Prostate gland (tissue), 2 donors: ENCODE results near the gene ERCC1. TPM values are rescaled to one million over a fixed set of nuclear protein-coding genes. Genes with fewer than 3 reads are reported as not detected.

Experiments used
- DNase-seq: peaks from one replicate; pipeline ENCODE4 v3.0.0-alpha.2; 2019; ENCODE audit warnings: low spot score
- H3K27ac ChIP-seq, 2 donors: fragments of 200-600 bp; sonication (generic); 2 replicates each; pipeline ENCODE4 v1.5.1; 2017 to 2019
- H3K27me3 ChIP-seq: fragments of 200-600 bp; sonication (generic); replicated peaks from 2 replicates; pipeline ENCODE4 v1.5.1; 2019; ENCODE audit not compliant: insufficient read depth
- H3K36me3 ChIP-seq, 2 donors: fragments of 200-600 bp; sonication (generic); 1 replicate in 1 of 2; 2 replicates in 1 of 2; pipeline versions ENCODE4 v1.5.1 to v1.8.1; 2017 to 2019
- H3K4me1 ChIP-seq: fragments of 200-600 bp; sonication (generic); replicated peaks from 2 replicates; pipeline ENCODE4 v1.5.1; 2019
- H3K4me3 ChIP-seq, 2 donors: fragments of 200-600 bp; sonication (generic); 2 replicates each; pipeline ENCODE4 v1.5.1; 2017 to 2019
- H3K9me3 ChIP-seq: fragments of 200-600 bp; sonication (generic); 2 replicates; pipeline ENCODE4 v1.5.1; 2017
- POLR2A ChIP-seq: fragments of 450-650 bp; IDR thresholded peaks from one replicate; pipeline ENCODE4 v1.6.1; 2016; ENCODE audit warnings: antibody characterized with exemption, mild to moderate bottlenecking
- POLR2AphosphoS5 ChIP-seq: sonication (generic); formaldehyde crosslinking; IDR thresholded peaks from one replicate; pipeline ENCODE4 v1.6.1; 2017; ENCODE audit warnings: antibody characterized with exemption
- WGBS: methylation state at CpG from one replicate; pipeline ENCODE4 v1.1.5; 2018; 5-methylcytosine and 5-hydroxymethylcytosine counted together
- intact Hi-C: fragments of 100-400 bp; cut with DNase I; formaldehyde crosslinking; loops from one replicate; pipeline ENCODE4 v1.14.2; 2022
- total RNA-seq, 2 donors: library from RNA; depleted of rRNA; stranded (reverse); fragments of >200 nt; gene quantifications; one replicate each; pipeline ENCODE4 v1.1.0, GENCODE V29; 2016
- TF ChIP-seq, protein P1 (sequence below), 4 experiments: fragments of 200-600 bp in 2 of 4; fragments of 450-650 bp in 2 of 4; sonication (generic) in 2 of 4; IDR thresholded peaks; 1 replicate in 3 of 4; 2 replicates in 1 of 4; pipeline ENCODE4 v1.5.1; 2016 to 2019; ENCODE audit warnings: antibody characterized with exemption in 4 of 4, mild to moderate bottlenecking in 2 of 4, moderate library complexity in 2 of 4

The ERCC1 gene
- total RNA-seq, 2 donors from 2014 or later = 142 to 151 TPM

DNA sequence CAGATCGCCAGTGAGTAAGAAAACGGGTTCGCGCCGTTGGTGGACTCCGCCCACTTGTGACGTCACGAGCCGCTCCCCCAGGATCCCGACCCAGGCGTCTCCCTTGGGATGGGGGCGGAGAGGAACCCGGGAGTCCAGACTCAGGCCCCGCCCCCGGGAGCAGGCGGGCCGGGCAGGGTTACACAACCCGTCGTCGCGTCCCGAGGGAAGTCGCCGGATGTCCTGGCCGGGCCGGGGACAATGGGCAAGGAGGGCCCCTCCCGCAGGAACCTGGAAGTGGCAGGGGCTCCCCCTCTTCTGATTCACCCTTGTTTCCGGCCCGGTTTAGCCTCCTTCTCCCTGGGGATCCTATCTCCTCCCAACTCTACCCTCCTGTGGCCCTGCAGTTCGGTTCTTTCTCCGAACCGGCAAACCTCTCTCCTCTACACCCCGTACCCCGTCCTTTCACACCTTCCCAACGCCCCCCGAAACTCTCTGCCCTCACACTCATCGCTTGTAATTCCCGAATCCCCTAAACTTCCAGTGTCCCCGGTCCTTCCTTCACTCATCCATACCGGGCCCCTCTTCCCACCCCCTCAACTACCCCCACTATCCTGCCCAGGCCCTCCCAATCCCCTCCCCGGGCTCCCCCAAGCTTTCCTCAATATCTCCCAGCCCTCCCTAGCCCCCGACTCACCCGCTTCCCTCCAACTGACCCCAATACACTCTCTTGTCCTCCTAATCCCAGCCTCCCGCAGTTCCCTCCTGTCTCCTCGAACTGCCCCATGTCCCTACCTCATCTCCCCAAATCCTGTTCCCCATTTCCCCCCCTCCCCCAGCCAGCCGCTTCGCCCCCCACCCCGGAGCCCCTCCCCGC lies 20.0 kb upstream of the ERCC1 start:
- Histone ChIP-seq H3K36me3 (no peaks in the 10 kb centered on the region), H3K4me1 (no peaks in the 10 kb centered on the region), H3K9me3 (no peaks in the 10 kb centered on the region), H3K27me3 (no peaks in the 10 kb centered on the region), H3K27ac (peak overlapping the region; percentile 93 to 96), H3K4me3 (peak overlapping the region; percentile 32 to 42)
- peak; percentile 98 for DNase-seq
- intact Hi-C loops = no loop called here
- 1% methylated on average over 49 of the region's 49 CpGs for WGBS
- peak; percentile 79 for TF ChIP-seq POLR2A
- TF ChIP-seq POLR2AphosphoS5 = peak; percentile 97
- TF ChIP-seq, protein P1, sequence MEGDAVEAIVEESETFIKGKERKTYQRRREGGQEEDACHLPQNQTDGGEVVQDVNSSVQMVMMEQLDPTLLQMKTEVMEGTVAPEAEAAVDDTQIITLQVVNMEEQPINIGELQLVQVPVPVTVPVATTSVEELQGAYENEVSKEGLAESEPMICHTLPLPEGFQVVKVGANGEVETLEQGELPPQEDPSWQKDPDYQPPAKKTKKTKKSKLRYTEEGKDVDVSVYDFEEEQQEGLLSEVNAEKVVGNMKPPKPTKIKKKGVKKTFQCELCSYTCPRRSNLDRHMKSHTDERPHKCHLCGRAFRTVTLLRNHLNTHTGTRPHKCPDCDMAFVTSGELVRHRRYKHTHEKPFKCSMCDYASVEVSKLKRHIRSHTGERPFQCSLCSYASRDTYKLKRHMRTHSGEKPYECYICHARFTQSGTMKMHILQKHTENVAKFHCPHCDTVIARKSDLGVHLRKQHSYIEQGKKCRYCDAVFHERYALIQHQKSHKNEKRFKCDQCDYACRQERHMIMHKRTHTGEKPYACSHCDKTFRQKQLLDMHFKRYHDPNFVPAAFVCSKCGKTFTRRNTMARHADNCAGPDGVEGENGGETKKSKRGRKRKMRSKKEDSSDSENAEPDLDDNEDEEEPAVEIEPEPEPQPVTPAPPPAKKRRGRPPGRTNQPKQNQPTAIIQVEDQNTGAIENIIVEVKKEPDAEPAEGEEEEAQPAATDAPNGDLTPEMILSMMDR (IDR thresholded peaks at IDR 0.05) = no peak

DNA sequence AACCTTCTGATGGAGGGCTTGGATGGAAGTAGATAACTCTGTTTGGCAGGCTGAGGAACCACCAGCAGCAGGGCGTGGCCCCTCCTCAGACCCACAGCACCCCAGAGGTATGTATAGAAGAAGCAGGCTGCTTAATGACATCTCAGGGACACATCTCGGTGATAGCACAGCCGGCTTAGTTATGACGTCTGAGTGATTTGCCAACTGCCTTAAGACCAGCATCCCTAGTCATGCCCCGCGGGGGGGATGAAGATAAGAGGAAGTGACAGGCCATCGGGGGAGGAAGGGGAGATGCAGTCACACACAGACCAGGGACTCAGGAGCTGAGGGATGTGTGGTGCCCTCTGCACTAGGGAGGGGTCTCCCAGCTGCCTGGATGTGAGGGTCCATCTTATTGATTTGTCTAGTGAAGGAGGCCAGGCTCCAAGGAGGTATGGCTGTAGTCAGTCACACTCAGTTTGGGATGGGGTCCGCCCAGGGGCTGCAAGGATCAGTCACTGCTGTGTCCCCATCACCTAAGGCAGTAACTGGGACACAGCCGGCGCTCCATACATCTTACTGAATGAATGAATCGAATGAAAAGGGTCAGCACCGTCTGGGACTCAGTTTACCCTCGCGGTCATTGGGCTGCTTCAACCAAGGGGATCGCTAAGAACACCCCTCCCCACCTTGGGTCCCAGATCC lies 19.2 kb upstream of the ERCC1 start:
- peak overlapping the region; percentile 32 to 42 for H3K4me3 ChIP-seq
- intact Hi-C loops = no loop called here
- H3K27ac ChIP-seq = peak overlapping the region; percentile 93 to 96
- H3K9me3 ChIP-seq = no peaks in the 10 kb centered on the region
- TF ChIP-seq, protein P1 (IDR thresholded peaks at IDR 0.05) = no peak
- no peak for TF ChIP-seq POLR2AphosphoS5
- TF ChIP-seq POLR2A = no peak
- no peaks in the 10 kb centered on the region for H3K4me1 ChIP-seq
- no peak for DNase-seq
- 16% methylated on average over 15 of the region's 15 CpGs for WGBS
- no peaks in the 10 kb centered on the region for H3K36me3 ChIP-seq
- no peaks in the 10 kb centered on the region for H3K27me3 ChIP-seq

DNA sequence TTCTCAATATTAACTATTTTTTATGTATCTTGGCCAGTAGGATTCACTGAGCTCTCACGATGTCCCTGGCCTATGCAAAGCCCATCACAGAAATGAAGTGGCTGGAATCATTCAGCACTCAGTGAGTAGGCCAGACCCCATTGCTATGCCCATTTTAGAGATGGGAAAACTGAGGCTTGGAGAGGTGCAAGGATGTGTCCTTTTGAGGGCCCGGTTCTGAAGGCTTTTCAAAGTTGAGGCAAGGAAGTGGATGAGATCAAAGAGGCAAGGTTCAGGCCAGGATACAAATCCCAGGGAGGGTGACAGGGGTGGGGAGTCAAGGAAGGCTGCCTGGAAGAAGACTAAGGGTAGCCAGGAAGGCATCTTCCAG lies 18.7 kb upstream of the ERCC1 start:
- Histone ChIP-seq H3K36me3 (no peaks in the 10 kb centered on the region), H3K9me3 (no peaks in the 10 kb centered on the region), H3K27me3 (no peaks in the 10 kb centered on the region), H3K27ac (peak overlapping the region in 1 of 2 donors; percentile 96), H3K4me1 (no peaks in the 10 kb centered on the region), H3K4me3 (no peak overlapping the region)
- no peak for DNase-seq
- WGBS = 78% methylated on average over 2 of the region's 2 CpGs
- intact Hi-C loops = no loop called here
- no peak for TF ChIP-seq POLR2A
- TF ChIP-seq POLR2AphosphoS5 = no peak
- TF ChIP-seq, protein P1 (IDR thresholded peaks at IDR 0.05) = no peak

DNA sequence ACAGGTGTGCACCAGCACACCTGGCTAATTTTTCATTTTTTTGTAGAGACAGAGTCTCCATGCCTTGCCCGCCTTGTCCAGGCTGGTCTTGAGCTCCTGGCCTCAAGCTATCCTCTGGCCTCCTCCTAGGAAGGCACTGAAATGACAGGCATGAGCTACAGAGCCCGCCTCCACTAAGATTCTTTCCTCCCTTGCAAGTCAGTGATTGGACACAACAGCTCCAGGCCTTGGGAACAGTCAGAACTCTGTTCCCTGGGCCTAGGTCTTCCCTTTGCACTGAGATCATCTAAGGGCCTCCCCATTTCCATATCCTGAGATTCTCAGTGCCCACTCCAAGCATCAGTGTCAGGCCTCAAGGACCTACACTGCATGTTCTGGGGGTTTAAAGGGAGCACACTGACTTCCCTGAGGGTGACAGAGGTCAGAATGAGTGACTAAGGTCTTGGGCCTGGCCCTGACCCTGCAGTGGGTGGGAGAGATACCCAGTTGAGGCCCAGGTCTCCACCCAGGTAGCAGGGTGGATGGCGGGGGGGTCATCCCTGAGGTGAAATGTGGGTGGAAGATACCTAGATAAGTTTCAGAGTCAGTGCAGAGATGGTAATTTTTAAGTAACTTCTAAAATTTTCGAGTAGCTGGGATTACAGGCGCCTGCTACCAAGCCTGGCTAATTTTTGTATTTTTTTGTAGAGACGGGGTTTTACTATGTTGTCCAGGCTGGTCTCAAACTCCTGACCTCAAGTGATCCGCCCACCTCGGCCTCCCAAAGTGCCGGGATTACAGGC lies 17.3 kb upstream of the ERCC1 start:
- H3K4me3 ChIP-seq = no peak overlapping the region
- no peaks in the 10 kb centered on the region for H3K36me3 ChIP-seq
- H3K27ac ChIP-seq = peak overlapping the region; percentile 92 to 95
- intact Hi-C loops = no loop called here
- H3K9me3 ChIP-seq = no peaks in the 10 kb centered on the region
- DNase-seq = no peak
- WGBS = 95% methylated on average over 9 of the region's 9 CpGs
- TF ChIP-seq, protein P1 (IDR thresholded peaks at IDR 0.05) = no peak
- TF ChIP-seq POLR2A (no peak), POLR2AphosphoS5 (no peak)
- H3K4me1 ChIP-seq = no peaks in the 10 kb centered on the region
- H3K27me3 ChIP-seq = no peaks in the 10 kb centered on the region
